HG02885 (cell line): Measurements from ENCODE around the gene JAK1.

Experiments
- ATAC-seq: cut with Tn5 transposase; IDR thresholded peaks from one replicate; pipeline ENCODE4 v1.9.1; 2021; ENCODE audit warnings: mild to moderate bottlenecking; ENCODE audit not compliant: unreplicated experiment, poor library complexity

The JAK1 gene

DNA sequence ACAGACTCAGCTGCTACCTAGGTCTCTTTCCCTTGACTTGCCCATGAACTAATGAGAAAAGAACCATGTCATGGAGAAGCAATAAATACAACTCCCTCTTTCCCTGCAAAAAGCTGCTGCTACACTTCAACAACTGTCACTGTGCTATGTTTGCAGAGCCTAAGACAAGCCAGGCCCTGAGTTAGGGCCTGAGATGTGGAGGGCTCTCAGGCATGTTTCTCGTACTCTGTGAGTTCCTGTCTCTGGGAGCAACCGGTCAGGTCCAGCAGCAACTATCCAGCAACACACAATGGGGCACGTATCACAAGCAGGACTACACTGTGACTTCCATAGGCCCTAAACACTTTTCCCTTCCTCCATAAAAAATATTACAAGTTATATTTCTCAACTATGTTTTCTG lies 91.7 kb downstream of the JAK1 start:
- ATAC-seq, result no peak

DNA sequence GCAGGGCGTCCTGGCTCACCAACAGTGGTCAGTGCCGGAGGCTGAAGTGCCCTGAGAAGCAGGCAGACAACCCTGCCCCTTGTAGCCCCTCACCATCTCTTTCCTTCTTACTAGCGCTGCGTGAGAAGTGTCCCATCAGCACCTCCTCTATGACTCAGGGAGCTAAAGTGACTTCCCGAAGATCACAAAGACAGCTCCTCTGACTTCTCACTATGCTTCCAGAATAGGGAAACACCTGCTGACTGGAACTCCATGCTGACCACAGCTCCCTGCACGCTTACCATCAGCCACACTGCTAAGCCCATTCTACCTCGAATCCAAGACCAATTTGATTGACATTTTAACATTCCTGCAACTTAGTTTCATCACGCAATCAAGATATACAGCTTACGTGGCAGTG lies 92.8 kb downstream of the JAK1 start:
- ATAC-seq, result no peak

DNA sequence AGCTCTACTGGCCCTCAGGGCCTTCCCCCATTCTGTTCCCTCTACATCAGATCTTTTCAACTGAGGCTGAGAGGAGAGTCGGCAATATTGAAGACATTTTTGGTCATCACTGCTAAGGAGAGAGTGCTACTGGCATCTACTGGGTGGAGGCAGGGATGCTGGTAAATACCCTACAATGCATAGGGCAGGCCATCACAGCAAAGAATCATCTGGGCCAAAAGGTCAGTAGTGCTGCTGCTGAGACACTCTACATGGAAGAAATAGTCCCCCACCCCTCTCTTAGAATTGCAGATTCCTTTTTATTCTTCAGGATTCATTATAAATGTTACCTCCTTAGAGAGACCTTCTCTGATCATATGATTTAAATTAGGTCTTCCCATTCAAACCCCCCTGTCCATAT lies 94.3 kb downstream of the JAK1 start:
- ATAC-seq, result no peak

DNA sequence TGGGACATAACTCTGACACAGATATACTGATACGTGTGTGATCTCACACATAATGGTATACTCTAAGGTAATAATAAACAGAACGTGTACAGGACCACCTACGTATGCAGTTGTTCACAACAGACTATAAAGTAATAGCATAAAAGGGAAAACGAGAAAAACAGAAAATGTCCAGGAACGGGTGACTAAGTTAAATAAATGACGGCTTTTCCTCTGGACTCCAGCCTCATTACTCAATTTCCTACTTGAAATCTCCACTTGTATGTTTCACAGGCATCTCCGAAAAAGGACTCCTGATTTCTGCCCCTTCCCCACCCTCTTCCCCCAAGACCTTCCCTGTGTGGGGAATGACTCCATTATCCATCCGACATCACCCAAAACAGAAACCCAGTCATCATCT lies 95.1 kb downstream of the JAK1 start:
- no peak for ATAC-seq

DNA sequence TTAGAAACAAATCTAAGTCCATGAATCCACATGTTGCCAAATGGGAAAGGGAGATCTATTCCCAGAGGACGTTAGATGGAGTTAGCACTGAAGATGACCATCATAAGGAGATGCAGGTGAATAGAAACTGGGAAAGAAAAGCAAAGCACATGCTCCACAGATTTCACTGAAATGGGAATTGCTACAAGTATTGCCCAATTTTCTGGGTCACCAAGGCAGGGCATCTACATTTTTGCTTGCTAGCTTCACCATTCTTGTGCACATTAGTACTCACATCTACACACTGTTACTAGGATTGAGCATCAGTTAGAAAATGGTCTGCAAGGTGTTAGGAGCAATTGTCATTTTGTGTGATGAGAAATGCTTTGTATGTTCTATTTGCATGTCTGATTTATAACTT lies 99.1 kb downstream of the JAK1 start:
- ATAC-seq, result no peak

DNA sequence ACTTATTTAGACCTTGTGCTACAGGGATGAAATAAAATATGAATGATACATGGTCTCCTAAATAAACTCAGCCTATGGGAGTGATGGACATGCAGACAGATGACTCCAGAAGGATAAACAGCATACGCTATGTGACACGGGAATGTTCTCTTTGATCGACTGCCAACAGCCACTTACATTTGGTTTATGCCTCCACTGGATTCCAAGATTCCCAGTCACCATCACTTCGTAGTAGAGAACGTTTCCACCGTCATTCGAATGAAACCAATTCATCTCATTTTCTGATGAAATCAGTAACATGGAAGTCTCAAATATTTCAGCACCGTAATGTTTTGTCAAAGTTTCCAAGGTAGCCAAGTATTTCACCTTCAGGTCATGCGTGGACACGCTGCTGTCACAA lies 99.7 kb downstream of the JAK1 start:
- no peak for ATAC-seq

DNA sequence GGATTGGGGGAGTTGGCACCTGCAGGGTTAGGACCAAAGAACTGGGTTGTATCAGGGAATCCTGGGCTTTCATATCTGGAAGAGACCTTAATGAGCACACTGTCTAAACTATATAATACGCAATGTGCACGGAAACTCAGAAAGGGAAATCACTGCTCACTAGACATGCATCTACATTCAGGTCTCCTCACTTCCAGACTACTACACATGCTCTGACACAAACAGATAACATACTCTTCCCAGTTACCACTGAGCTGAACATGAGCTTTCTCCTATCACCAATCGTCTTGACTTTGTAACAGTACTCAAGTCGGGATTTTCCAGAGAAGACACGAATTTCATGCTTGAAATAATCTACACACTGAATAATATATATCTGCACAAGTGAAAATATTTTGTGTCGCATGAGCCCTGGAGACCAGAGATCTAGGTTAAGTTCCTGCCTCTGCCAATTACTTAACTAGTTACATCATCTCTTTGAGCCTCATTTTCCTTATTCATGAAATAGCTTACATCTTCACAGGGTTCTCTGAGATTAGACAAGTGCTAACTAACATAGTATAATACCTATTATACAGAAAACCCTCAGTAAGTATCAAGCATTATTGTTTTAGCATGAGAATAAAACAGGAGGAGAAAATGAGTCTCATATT lies 101.1 kb downstream of the JAK1 start:
- no peak for ATAC-seq

DNA sequence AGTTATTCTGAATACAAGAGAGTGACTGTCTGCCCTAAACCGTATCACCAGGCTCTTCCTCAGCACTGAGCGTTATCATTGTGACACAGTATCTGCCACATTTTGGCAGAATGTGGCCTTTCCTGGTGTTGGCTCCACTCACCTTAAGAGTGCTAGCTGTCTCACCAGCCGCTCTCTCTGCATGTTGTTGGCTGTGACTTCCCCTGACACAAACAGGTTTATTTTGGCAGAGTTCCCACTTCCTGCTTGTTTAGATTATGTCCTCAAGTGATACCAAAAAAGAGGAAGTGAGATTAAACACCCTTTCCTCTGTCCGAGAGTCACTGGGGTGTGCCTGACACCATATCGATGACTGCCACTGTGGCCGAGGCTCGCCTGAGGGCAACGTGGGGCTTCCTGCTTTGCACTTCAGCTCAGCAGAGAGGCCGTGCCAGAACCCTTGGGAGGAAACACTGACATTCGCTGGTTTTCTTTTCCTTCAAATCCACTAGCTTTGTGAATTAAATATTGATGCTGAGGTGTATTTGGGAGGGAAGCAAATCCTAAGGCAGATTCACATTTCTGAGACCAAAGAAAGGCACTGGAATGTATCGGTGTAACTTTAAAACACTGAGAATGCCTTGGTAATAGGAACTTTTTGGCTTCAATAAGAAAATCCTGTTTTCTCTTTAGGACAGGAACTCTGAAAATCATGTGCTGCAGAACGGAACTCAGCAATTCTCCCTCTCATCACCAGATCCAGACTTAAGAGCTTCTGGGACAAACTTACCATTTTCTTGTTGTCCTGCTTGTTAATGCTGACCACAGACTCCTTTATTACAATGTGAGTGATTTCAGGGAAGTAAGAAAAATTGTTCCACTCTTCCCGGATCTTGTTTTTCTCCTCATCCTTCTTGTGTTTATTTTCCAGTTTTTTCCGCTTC lies 102.1 kb downstream of the JAK1 start:
- peak; percentile 100 for ATAC-seq

DNA sequence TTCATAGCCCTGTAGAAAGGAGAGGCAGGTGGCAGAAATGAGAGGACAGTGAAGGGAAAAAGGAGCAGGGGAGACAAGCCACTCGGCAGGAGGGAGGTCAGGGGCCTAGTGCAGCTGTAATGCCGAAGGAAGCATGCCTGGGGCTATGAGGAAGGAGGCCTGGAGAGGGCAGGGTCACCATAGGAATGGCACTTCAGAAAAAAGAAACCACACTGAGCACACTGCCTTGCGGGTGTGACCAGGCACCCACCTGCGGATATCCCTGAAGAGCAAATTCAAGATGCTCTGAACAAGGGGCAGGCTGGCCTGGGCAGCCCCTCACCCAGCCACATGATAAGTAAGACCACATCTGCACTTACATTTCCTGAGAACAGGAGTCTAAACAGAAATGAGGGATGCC lies 104.7 kb downstream of the JAK1 start:
- ATAC-seq, result no peak

DNA sequence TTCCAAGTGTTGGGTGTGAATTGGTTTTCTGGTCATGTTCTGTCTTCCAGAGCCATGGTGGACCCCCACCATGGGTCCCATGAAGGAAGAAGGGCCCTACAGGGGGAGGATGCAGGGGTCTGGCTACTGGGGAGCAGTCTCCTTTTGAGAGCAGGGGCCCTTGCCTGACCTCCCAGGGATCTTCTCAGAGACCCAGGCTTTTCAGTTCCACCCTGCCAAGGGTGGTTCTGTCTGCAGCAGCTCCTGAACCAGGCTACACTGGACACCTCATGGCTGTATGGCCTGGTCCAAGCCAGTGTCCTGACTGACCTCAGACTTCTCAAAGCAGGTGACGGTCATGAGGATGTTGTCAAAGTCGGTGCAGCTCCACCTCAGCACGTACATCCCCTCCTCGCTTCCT lies 109.0 kb downstream of the JAK1 start:
- no peak for ATAC-seq

DNA sequence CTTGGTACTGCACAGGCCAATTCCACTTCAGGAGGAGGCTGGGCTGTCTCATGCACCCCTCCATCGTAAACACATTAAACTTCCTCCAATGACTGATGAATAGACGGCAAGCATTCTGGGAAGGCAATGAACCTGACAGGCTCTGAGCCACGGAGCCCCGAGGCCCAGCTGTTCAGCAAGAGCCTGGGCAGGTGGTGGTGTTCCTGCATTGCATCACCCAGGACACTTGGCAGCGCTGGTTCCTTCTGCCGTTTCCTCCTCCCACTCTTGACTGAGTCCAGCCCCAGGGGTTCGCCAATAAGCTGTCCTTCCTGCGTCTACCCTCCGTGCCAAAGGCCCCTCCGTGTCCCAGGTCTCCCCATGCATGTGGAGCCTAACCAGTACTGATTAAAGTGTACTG lies 109.8 kb downstream of the JAK1 start:
- ATAC-seq, result no peak

DNA sequence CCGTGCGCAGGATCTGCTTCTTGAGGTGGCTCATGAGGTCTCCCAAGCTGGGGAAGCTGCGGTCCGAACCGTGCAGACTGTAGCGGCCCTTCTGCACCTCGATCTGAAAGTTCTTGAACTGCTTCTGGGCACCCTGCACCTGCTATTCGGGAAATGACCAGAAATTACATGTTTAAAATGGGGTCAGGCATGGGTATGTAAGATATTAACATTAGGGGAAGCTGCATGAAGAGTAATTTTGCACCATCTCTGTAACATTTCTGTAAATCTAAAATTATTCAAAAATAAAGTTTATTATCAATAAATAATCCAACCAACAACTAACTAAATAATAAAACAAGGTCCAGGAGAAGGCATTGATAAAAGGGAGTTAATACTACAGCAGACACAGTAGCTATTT lies 110.8 kb downstream of the JAK1 start:
- no peak for ATAC-seq

DNA sequence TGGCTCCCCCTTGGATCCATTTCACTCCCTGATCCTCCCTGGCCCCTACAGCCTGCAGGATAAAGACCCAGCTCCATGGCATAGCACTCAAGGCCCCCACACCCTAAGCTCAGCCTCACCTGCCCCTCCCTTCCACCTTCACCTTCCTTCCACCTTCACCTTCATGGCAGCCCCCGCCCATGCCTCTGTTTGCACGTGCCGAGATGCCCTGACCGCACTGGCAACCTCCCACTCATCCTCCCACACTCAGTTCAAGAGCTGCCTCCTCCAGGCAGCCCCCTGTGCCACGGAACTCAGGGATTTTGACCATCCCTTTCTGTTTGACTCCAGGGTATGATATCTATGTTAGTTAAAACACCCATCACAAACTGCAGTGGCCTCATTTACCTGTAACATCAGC lies 111.7 kb downstream of the JAK1 start:
- ATAC-seq, result no peak

DNA sequence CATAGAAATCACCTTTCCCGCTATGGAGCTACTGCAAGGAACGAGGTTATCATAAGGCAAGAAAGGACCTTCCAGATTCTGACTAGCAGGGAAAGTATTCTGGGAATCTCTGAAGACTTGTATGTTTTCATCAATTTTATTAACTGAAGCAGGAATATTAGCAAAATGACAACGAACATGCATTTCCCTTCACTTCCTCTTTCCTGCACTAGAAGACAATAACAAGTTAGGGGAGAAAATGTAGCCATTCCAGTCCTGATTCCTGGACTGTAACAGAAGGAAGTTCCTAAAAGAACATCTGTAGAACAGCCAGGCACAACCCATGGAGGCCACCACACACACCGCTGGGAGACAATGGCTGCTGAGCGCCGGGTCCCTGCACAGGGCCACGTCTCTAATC lies 114.7 kb downstream of the JAK1 start:
- no peak for ATAC-seq

DNA sequence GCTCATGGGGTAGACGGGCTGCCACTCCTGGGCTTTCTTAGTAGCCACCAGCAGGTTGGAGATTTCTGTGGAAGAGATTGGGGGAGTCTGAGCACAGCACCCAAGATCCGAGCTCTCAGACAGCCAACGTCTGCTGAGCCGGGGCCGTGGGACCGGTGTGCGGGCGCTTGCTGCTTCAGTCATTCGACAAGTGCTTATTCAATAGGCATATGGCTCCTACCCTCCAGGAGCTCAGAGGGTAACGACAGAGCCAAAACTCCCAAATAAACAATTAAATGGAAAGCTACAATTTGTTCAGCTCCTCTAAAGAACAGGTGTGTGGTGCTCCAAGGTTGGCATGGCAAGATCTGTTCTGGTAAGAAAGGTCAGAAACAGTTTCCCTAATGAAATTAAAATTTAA lies 115.5 kb downstream of the JAK1 start:
- no peak for ATAC-seq

DNA sequence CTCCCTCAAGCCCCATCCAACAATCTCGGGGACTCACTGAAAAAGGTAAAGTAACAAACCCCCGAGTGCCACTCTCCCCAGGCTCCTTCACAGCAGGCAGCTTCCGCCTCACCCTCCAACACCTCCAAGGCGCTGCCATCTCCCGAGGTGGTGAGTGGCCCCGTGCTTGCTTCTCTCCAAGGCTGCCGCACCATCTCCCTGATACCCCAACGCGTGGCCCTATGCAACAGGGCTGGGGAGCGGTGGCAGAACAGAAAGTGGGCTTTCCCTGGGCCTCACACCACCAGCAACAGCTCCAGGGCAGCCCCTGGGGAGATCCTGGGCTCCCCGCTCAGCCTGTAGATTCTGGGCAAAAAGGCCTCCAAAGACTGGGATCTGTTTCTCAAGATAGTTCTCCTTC lies 116.4 kb downstream of the JAK1 start:
- no peak for ATAC-seq

DNA sequence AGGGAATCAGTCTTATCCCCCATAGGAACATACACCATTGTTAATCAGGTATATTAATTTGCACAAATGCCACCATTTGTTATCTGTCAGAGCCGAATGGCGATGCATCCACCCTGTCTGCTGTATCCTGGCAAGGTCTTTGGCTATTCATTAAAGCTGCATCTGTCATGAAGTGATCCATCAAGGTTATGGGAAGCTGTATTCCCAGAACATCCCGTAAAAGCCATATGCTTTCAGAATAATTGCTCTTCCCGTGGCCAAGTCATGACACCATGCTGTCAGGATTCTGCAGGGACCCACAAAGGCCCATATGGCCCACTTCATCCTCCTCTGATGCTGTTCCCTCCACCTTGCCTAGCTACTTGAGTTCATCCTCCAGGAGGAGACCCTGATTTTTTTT lies 117.5 kb downstream of the JAK1 start:
- no peak for ATAC-seq

DNA sequence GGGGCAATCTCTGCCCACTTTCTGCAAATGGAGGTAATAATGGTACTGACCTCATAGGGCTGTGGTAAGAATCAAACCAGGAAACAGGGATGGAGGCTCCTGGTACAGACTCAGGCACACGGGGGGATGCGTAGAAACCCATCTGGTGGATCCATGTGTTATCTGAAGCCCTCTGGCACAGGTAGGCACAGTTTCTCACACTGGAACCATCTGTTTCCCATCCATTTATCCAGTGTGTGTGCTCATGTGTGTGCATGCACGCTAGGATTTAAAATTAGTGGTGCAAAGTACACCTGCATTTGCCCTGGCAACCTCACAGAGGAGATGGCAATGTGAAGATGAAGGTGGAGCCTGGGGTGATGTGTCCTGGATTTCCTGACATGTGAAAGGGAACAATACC lies 118.2 kb downstream of the JAK1 start:
- no peak for ATAC-seq

DNA sequence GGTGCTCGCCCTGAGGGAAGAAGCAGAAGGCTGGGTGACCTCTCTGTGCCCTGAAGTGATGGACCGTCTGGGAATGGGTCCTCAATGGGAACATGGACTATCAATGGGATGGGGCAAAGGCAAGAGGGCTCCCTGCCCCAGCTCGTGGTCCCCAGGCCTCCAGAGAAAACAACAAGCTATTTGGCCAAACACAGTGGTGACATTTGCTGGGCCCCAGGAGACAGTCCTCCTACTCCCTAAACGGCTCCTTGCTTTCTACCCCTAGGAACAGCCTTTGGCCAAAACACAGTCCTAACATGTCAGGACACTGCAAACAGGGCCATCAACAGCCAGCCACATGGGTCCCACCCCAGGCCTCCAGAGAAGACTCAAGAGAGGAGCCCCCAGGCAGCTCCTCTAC lies 118.7 kb downstream of the JAK1 start:
- ATAC-seq, result no peak

DNA sequence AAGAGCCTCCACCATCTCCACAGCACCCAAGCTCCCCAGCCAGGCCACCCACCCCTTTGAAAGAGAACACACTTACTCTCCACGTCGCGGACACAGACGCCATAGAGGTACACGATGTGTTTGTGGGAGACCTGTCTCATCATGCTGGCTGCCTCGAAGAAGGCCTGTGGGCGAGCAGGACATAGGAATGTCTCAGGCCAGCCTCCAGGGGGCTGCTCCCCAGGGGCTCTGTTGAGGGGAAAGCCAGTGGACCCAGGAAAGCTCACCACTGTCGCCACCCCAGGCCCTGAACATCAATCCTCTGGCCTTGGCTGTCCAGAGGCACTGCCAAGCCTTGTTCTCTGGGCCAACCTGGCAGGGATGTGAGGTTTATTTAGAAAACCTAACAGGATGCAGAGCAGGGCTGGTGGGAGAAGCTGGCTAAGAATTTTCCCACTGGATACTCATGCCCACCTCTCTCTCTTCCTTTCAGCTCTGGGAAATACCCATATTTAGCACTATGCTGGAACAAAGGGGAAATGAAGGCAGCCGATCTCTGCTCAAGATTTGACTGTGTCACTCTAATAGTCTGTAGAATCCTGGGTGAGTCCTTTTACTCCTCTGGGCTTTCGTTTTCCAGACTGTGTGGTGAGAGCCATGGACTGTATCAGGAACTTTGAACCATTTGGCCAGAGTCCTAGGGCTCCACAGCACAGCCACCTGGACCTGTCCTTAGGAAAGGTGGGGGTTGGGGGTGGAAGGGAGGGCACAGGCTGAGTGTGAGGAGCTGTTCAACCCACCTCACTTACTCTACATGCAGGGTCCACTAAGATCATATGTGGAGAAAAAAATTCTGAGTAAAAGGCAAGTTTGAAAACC lies 119.5 kb downstream of the JAK1 start:
- no peak for ATAC-seq

DNA sequence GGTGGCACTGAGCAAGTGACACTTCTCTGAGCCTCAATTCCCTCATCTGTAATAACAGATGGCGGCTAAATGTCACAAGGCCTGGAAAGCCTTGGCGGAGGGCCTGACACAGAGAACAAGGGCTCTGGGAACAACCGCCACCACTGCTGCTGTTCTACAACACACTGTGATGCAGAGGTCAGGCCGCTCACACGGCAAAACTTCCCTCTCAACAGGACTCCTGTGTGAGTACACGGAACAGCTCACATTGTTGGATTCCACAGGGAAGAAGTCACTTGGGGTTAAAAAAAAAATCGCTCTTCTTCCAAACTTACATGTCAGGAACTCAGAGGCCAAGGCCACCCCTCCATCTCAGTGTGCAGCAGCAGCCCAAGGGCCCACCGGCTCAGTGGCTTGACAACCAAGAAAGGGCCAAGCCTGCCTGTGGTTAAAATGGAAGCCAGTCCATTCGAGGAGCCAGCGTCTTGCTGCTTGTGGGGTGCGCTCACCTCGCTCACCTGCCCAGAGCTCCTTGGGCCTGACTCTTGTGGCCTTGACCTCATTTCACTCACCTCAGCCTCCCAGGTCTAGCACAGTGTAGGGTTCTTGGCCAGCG lies 120.4 kb downstream of the JAK1 start:
- ATAC-seq, result no peak
